Neutrophil (primary cell): Measurements from ENCODE around the gene PRPF40B.

ENCODE experiments used
- H3K27ac ChIP-seq: fragments of 200-600 bp; sonication (generic); 2 replicates; pipeline ENCODE4 v1.5.1; 2016; ENCODE audit warnings: mild to moderate bottlenecking, moderate library complexity
- H3K27me3 ChIP-seq: fragments of 200-600 bp; sonication (generic); 2 replicates; pipeline ENCODE4 v1.6.0; 2016; ENCODE audit warnings: mild to moderate bottlenecking
- H3K36me3 ChIP-seq: fragments of 200-600 bp; sonication (generic); 2 replicates; pipeline ENCODE4 v1.5.1; 2017
- H3K4me1 ChIP-seq, 2 experiments: fragments of 200-600 bp in 1 of 2; sonication (generic) in 1 of 2; 1 replicate in 1 of 2; 2 replicates in 1 of 2; pipeline versions ENCODE4 v1.5.1 to v1.6.1; 2013 to 2016; ENCODE audit warnings: low read depth in 1 of 2, low read length in 1 of 2, mild to moderate bottlenecking in 1 of 2, moderate library complexity in 1 of 2; ENCODE audit not compliant: control insufficient read depth in 1 of 2, insufficient read depth in 1 of 2
- H3K4me3 ChIP-seq, 2 experiments: fragments of 200-600 bp in 1 of 2; sonication (generic) in 1 of 2; 1 replicate in 1 of 2; 2 replicates in 1 of 2; pipeline ENCODE4 v1.5.1; 2013 to 2016; ENCODE audit warnings: low read depth in 1 of 2, low read length in 1 of 2, mild to moderate bottlenecking in 1 of 2, moderate library complexity in 1 of 2
- H3K9me3 ChIP-seq: fragments of 200-600 bp; sonication (generic); 2 replicates; pipeline ENCODE4 v1.5.1; 2016
- CTCF ChIP-seq: fragments of 200-600 bp; sonication (generic); IDR thresholded peaks from 2 replicates; pipeline ENCODE4 v1.5.1; 2016; ENCODE audit warnings: antibody characterized with exemption

The PRPF40B gene

GRCh38 chr12:49612210-49612609, 11.2 kb upstream of the PRPF40B start:
- Histone ChIP-seq H3K4me1 (no peaks in the 10 kb centered on the region), H3K4me3 (no peak overlapping the region), H3K9me3 (no peaks in the 10 kb centered on the region), H3K27me3 (peaks cover 25% of the 10 kb centered on the region), H3K27ac (no peak overlapping the region), H3K36me3 (no peaks in the 10 kb centered on the region)
- TF ChIP-seq CTCF: no peak

GRCh38 chr12:49615725-49616124, 7.6 kb upstream of the PRPF40B start:
- no peak overlapping the region for H3K4me3 ChIP-seq

GRCh38 chr12:49616533-49617219, 6.7 kb upstream of the PRPF40B start:
- Histone ChIP-seq H3K36me3 (no peaks in the 10 kb centered on the region), H3K9me3 (no peaks in the 10 kb centered on the region), H3K27me3 (peaks cover 69% of the 10 kb centered on the region), H3K27ac (no peak overlapping the region), H3K4me1 (peaks cover 0 to under 1% of the 10 kb centered on the region in 2 experiments), H3K4me3 (no peak overlapping the region)
- no peak for TF ChIP-seq CTCF

More at GRCh38 chr12:49615725-49616124, 7.6 kb upstream of the PRPF40B start:
- no peaks in the 10 kb centered on the region for H3K36me3 ChIP-seq
- no peaks in the 10 kb centered on the region for H3K4me1 ChIP-seq
- no peak overlapping the region for H3K27ac ChIP-seq
- H3K27me3 ChIP-seq: peaks cover 60% of the 10 kb centered on the region
- TF ChIP-seq CTCF: no peak
- no peaks in the 10 kb centered on the region for H3K9me3 ChIP-seq

- TF ChIP-seq CTCF: no peak
- peaks cover 9 to 15% of the 10 kb centered on the region in 2 experiments for H3K4me1 ChIP-seq
Observed at GRCh38 chr12:49618576-49618975, 4.8 kb upstream of the PRPF40B start.

GRCh38 chr12:49619286-49619685, 4.1 kb upstream of the PRPF40B start:
- TF ChIP-seq CTCF: no peak
- Histone ChIP-seq H3K27ac (no peak overlapping the region), H3K4me3 (no peak overlapping the region), H3K27me3 (peaks cover 92% of the 10 kb centered on the region), H3K36me3 (no peaks in the 10 kb centered on the region), H3K9me3 (no peaks in the 10 kb centered on the region), H3K4me1 (peaks cover 13 to 16% of the 10 kb centered on the region in 2 experiments)

More at GRCh38 chr12:49618576-49618975, 4.8 kb upstream of the PRPF40B start:
- H3K36me3 ChIP-seq: no peaks in the 10 kb centered on the region
- peaks cover 84% of the 10 kb centered on the region for H3K27me3 ChIP-seq
- H3K9me3 ChIP-seq: no peaks in the 10 kb centered on the region
- H3K27ac ChIP-seq: no peak overlapping the region
- no peak overlapping the region for H3K4me3 ChIP-seq
